Central memory CD8-positive, alpha-beta T cell (primary cell): ENCODE data around the gene H6PD.

Experiments
- ATAC-seq: fragments of 150-1000 bp; cut with Tn5 transposase; replicated peaks from 2 replicates; pipeline ENCODE4 v1.10.0; 2022; ENCODE audit warnings: mild to moderate bottlenecking, moderate FRiP score, moderate number of reproducible peaks; ENCODE audit not compliant: poor library complexity, severe bottlenecking; ENCODE audit errors: extremely low read depth
- DNase-seq, 2 donors: peaks; one replicate each; pipeline ENCODE4 v3.0.0; 2021; ENCODE audit warnings: low spot score in 2 of 2
- H3K27ac Mint-ChIP-seq: one replicate; pipeline ENCODE4 v1.8.0; 2022; ENCODE audit warnings: low read depth, mild to moderate bottlenecking, moderate library complexity, mixed read lengths
- H3K27me3 Mint-ChIP-seq: one replicate; pipeline ENCODE4 v1.8.0; 2022; ENCODE audit warnings: mixed read lengths
- H3K36me3 Mint-ChIP-seq: one replicate; pipeline ENCODE4 v1.8.0; 2022; ENCODE audit warnings: mild to moderate bottlenecking, moderate library complexity, mixed read lengths; ENCODE audit not compliant: insufficient read depth
- H3K4me1 Mint-ChIP-seq: one replicate; pipeline ENCODE4 v1.8.0; 2022; ENCODE audit warnings: mixed read lengths
- H3K4me3 Mint-ChIP-seq: one replicate; pipeline ENCODE4 v1.8.0; 2022; ENCODE audit warnings: mild to moderate bottlenecking, moderate library complexity, mixed read lengths
- H3K9me3 Mint-ChIP-seq: one replicate; pipeline ENCODE4 v1.8.0; 2022; ENCODE audit warnings: mixed read lengths

Gene H6PD

GRCh38 chr1:9197186-9198099 lies 37.1 kb upstream of the H6PD start:
- DNase-seq (no peak), ATAC-seq (no peak)
- H3K4me3 Mint-ChIP-seq, result no peak overlapping the region
- no peaks in the 10 kb centered on the region for H3K36me3 Mint-ChIP-seq
- H3K4me1 Mint-ChIP-seq, result peaks cover 18% of the 10 kb centered on the region
- H3K27me3 Mint-ChIP-seq, result peaks cover 87% of the 10 kb centered on the region
- no peak overlapping the region for H3K27ac Mint-ChIP-seq
- H3K9me3 Mint-ChIP-seq, result no peaks in the 10 kb centered on the region

GRCh38 chr1:9198538-9199361 lies 35.8 kb upstream of the H6PD start:
- H3K4me1 Mint-ChIP-seq, result peaks cover 31% of the 10 kb centered on the region
- H3K27ac Mint-ChIP-seq, result no peak overlapping the region
- peaks cover 87% of the 10 kb centered on the region for H3K27me3 Mint-ChIP-seq
- DNase-seq, result no peak
- no peak for ATAC-seq
- H3K36me3 Mint-ChIP-seq, result peaks cover 2% of the 10 kb centered on the region
- H3K4me3 Mint-ChIP-seq, result no peak overlapping the region
- H3K9me3 Mint-ChIP-seq, result no peaks in the 10 kb centered on the region

GRCh38 chr1:9200441-9200840 lies 34.1 kb upstream of the H6PD start:
- no peak for ATAC-seq
- H3K36me3 Mint-ChIP-seq, result peaks cover 2% of the 10 kb centered on the region
- no peak overlapping the region for H3K4me3 Mint-ChIP-seq

GRCh38 chr1:9201401-9202239 lies 33.0 kb upstream of the H6PD start:
- Mint-ChIP-seq H3K36me3 (peaks cover 2% of the 10 kb centered on the region), H3K4me1 (peaks cover 34% of the 10 kb centered on the region), H3K27me3 (peaks cover 97% of the 10 kb centered on the region), H3K27ac (no peak overlapping the region), H3K4me3 (peak overlapping the region; percentile 38), H3K9me3 (no peaks in the 10 kb centered on the region)
- DNase-seq (no peak), ATAC-seq (no peak)

More at GRCh38 chr1:9200441-9200840, 34.1 kb upstream of the H6PD start:
- no peak overlapping the region for H3K27ac Mint-ChIP-seq
- H3K27me3 Mint-ChIP-seq, result peaks cover 98% of the 10 kb centered on the region
- H3K4me1 Mint-ChIP-seq, result peaks cover 34% of the 10 kb centered on the region
- H3K9me3 Mint-ChIP-seq, result no peaks in the 10 kb centered on the region
- no peak for DNase-seq

GRCh38 chr1:9202240-9202870 lies 32.2 kb upstream of the H6PD start:
- Mint-ChIP-seq H3K36me3 (peaks cover 2% of the 10 kb centered on the region), H3K27ac (no peak overlapping the region), H3K4me3 (peak overlapping the region; percentile 36), H3K4me1 (peaks cover 34% of the 10 kb centered on the region), H3K27me3 (peaks cover 96% of the 10 kb centered on the region), H3K9me3 (no peaks in the 10 kb centered on the region)
- ATAC-seq, result no peak
- DNase-seq, result no peak

GRCh38 chr1:9203511-9203982 lies 31.0 kb upstream of the H6PD start:
- DNase-seq, result no peak
- peaks cover 2% of the 10 kb centered on the region for H3K36me3 Mint-ChIP-seq
- H3K27ac Mint-ChIP-seq, result no peak overlapping the region
- no peaks in the 10 kb centered on the region for H3K9me3 Mint-ChIP-seq
- peaks cover 95% of the 10 kb centered on the region for H3K27me3 Mint-ChIP-seq
- H3K4me3 Mint-ChIP-seq, result no peak overlapping the region
- ATAC-seq, result peak; percentile 54
- peaks cover 34% of the 10 kb centered on the region for H3K4me1 Mint-ChIP-seq

GRCh38 chr1:9204156-9204720 lies 30.3 kb upstream of the H6PD start:
- peaks cover 34% of the 10 kb centered on the region for H3K4me1 Mint-ChIP-seq
- no peak for ATAC-seq
- peaks cover 92% of the 10 kb centered on the region for H3K27me3 Mint-ChIP-seq

GRCh38 chr1:9207086-9207485 lies 27.5 kb upstream of the H6PD start:
- peaks cover 18% of the 10 kb centered on the region for H3K4me1 Mint-ChIP-seq
- no peak overlapping the region for H3K27ac Mint-ChIP-seq
- DNase-seq (no peak), ATAC-seq (no peak)
- no peak overlapping the region for H3K4me3 Mint-ChIP-seq
- no peaks in the 10 kb centered on the region for H3K9me3 Mint-ChIP-seq
- peaks cover 2% of the 10 kb centered on the region for H3K36me3 Mint-ChIP-seq
- H3K27me3 Mint-ChIP-seq, result peaks cover 87% of the 10 kb centered on the region

More at GRCh38 chr1:9204156-9204720, 30.3 kb upstream of the H6PD start:
- Mint-ChIP-seq H3K27ac (no peak overlapping the region), H3K4me3 (no peak overlapping the region), H3K36me3 (peaks cover 2% of the 10 kb centered on the region), H3K9me3 (no peaks in the 10 kb centered on the region)
- no peak for DNase-seq

GRCh38 chr1:9207715-9208114 lies 26.9 kb upstream of the H6PD start:
- Mint-ChIP-seq H3K36me3 (peaks cover under 1% of the 10 kb centered on the region), H3K4me1 (peaks cover 14% of the 10 kb centered on the region), H3K4me3 (no peak overlapping the region), H3K9me3 (no peaks in the 10 kb centered on the region), H3K27ac (no peak overlapping the region), H3K27me3 (peaks cover 81% of the 10 kb centered on the region)
- DNase-seq (no peak), ATAC-seq (no peak)

GRCh38 chr1:9211291-9211811 lies 23.2 kb upstream of the H6PD start:
- no peak overlapping the region for H3K4me3 Mint-ChIP-seq
- H3K27ac Mint-ChIP-seq, result no peak overlapping the region
- no peaks in the 10 kb centered on the region for H3K9me3 Mint-ChIP-seq
- DNase-seq (no peak), ATAC-seq (no peak)
- no peaks in the 10 kb centered on the region for H3K4me1 Mint-ChIP-seq
- no peaks in the 10 kb centered on the region for H3K36me3 Mint-ChIP-seq
- H3K27me3 Mint-ChIP-seq, result peaks cover 56% of the 10 kb centered on the region

GRCh38 chr1:9212735-9213134 lies 21.8 kb upstream of the H6PD start:
- DNase-seq, result no peak
- Mint-ChIP-seq H3K4me1 (no peaks in the 10 kb centered on the region), H3K9me3 (no peaks in the 10 kb centered on the region), H3K27me3 (peaks cover 44% of the 10 kb centered on the region), H3K36me3 (no peaks in the 10 kb centered on the region), H3K27ac (no peak overlapping the region), H3K4me3 (no peak overlapping the region)
- no peak for ATAC-seq
